Gastroesophageal sphincter (tissue), 4 donors: ENCODE results near the gene GRIFIN. TPM values are rescaled to one million over a fixed set of nuclear protein-coding genes. Genes with fewer than 3 reads are reported as not detected.

Experiments used
- ATAC-seq: fragments of 150-250 bp; one replicate; pipeline ENCODE4 v1.9.1; 2016; ENCODE audit warnings: mild to moderate bottlenecking, moderate library complexity
- H3K27ac ChIP-seq, 4 donors: fragments of 200-600 bp; sonication (generic) in 3 of 4; 1 replicate in 3 of 4; 2 replicates in 1 of 4; pipeline ENCODE4 v1.5.1; 2016 to 2019
- H3K27me3 ChIP-seq: fragments of 200-600 bp; sonication (generic); one replicate; pipeline ENCODE4 v1.5.1; 2019
- H3K36me3 ChIP-seq, 2 donors: fragments of 200-600 bp; sonication (generic); one replicate each; pipeline ENCODE4 v1.5.1; 2019; ENCODE audit warnings: control low read depth in 1 of 2
- H3K4me1 ChIP-seq, 3 donors: fragments of 200-600 bp; sonication (generic); 1 replicate in 2 of 3; 2 replicates in 1 of 3; pipeline ENCODE4 v1.5.1; 2016 to 2019; ENCODE audit warnings: control low read depth in 2 of 3
- H3K4me3 ChIP-seq, 2 donors: fragments of 200-600 bp; sonication (generic); one replicate each; pipeline ENCODE4 v1.5.1; 2019; ENCODE audit warnings: mild to moderate bottlenecking in 1 of 2, moderate library complexity in 1 of 2
- H3K9me3 ChIP-seq, 3 donors: fragments of 200-600 bp; sonication (generic); one replicate each; pipeline ENCODE4 v1.5.1; 2017 to 2019; ENCODE audit warnings: control low read depth in 2 of 3
- CTCF ChIP-seq, 4 experiments: fragments of 200-600 bp in 2 of 4; fragments of 450-650 bp in 2 of 4; sonication (generic) in 1 of 4; IDR thresholded peaks; one replicate each; pipeline ENCODE4 v1.5.1; 2017 to 2019; ENCODE audit warnings: antibody characterized with exemption in 4 of 4, mild to moderate bottlenecking in 2 of 4, moderate library complexity in 2 of 4
- EP300 ChIP-seq: sonication (generic); formaldehyde crosslinking; IDR thresholded peaks from one replicate; pipeline ENCODE4 v1.6.1; 2017; ENCODE audit warnings: antibody characterized with exemption, mild to moderate bottlenecking
- POLR2A ChIP-seq, 2 donors: fragments of 450-650 bp; IDR thresholded peaks; one replicate each; pipeline ENCODE4 v1.6.1; 2017; ENCODE audit warnings: antibody characterized with exemption in 2 of 2, mild to moderate bottlenecking in 2 of 2, moderate library complexity in 1 of 2
- POLR2AphosphoS5 ChIP-seq: sonication (generic); formaldehyde crosslinking; IDR thresholded peaks from one replicate; pipeline ENCODE4 v1.6.1; 2017; ENCODE audit warnings: antibody characterized with exemption
- WGBS, 2 donors: methylation state at CpG; one replicate each; pipeline ENCODE4 v1.1.5; 2018; ENCODE audit warnings: low coverage in 1 of 2; 5-methylcytosine and 5-hydroxymethylcytosine counted together
- total RNA-seq, 4 donors: library from RNA; depleted of rRNA; stranded (reverse); fragments of >200 nt; gene quantifications; one replicate each; pipeline ENCODE4 v1.1.0, GENCODE V29; 2016

Gene GRIFIN
- total RNA-seq, 4 donors from 2014 or later = not detected

DNA sequence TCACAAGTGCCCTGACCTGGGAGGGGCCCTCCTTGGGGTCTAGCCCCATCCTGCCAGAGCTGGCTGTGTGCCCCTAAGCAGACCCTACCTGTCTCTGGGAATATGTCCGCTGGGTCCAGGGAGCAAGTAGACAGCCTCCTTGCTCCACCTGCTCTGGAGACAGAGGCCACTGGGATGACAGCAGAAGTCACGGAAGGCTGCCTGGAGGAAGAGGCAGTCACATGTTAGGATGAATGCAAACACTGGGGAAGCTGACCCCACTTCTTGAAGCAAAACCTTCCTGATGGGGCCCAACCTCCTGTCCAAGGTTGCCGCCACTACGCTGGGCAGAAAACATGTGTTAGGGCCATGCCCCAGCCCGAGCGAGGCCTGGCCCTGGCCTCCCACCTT is 31.7 kb upstream of the GRIFIN start:
- peak overlapping the region in 2 of 4 donors; percentile 43 to 46 for H3K27ac ChIP-seq
- peaks cover under 1% of the 10 kb centered on the region for H3K27me3 ChIP-seq
- peaks cover 0 to 57% (median 23%) of the 10 kb centered on the region in 3 donors for H3K4me1 ChIP-seq
- H3K9me3 ChIP-seq = no peaks in the 10 kb centered on the region
- no peak for ATAC-seq
- 100% methylated on average over 1 to 2 of the region's 6 CpGs for WGBS, 2 donors
- TF ChIP-seq CTCF (IDR thresholded peaks at IDR 0.05) (no peak), POLR2AphosphoS5 (no peak), POLR2A (IDR thresholded peaks at IDR 0.05) (no peak), EP300 (no peak)
- H3K4me3 ChIP-seq = no peak overlapping the region
- H3K36me3 ChIP-seq = no peaks in the 10 kb centered on the region

GRCh38 chr7:2507208-2507916 is 31.2 kb upstream of the GRIFIN start:
- no peaks in the 10 kb centered on the region for H3K36me3 ChIP-seq
- H3K4me3 ChIP-seq = no peak overlapping the region
- no peaks in the 10 kb centered on the region for H3K9me3 ChIP-seq
- no peak for ATAC-seq
- peak overlapping the region in 2 of 4 donors; percentile 43 to 46 for H3K27ac ChIP-seq
- 60 to 95% methylated on average over 3 to 4 of the region's 26 CpGs for WGBS, 2 donors
- TF ChIP-seq POLR2AphosphoS5 (no peak), CTCF (IDR thresholded peaks at IDR 0.05) (no peak), EP300 (no peak), POLR2A (IDR thresholded peaks at IDR 0.05) (no peak)
- H3K27me3 ChIP-seq = peaks cover 6% of the 10 kb centered on the region
- peaks cover 0 to 53% (median 20%) of the 10 kb centered on the region in 3 donors for H3K4me1 ChIP-seq

DNA sequence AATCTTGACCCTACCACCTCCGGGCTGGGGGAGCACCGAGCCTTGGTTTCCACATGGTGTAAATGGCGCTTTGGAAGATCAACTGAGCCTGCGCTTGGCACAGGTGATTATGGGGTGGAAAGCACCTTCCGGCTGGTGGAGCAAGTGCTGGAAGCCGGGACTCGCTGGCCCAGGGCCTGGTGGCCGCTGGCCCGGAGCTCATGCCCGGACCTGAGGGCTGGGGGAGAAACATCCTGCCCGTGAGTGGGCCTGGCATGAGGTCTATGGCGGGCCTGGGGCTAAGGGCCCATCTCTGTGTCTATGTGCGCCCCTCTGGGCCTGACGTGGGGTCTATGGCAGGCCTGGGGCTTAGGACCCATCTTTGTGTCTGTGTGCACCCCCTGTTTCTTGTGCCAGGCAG is 29.2 kb upstream of the GRIFIN start:
- Histone ChIP-seq H3K9me3 (no peaks in the 10 kb centered on the region), H3K27ac (no peak overlapping the region), H3K4me1 (peaks cover 0 to 33% (median 4%) of the 10 kb centered on the region in 3 donors), H3K4me3 (no peak overlapping the region), H3K36me3 (no peaks in the 10 kb centered on the region), H3K27me3 (peaks cover 19% of the 10 kb centered on the region)
- no peak for ATAC-seq
- TF ChIP-seq EP300 (no peak), POLR2A (IDR thresholded peaks at IDR 0.05) (no peak), POLR2AphosphoS5 (no peak), CTCF (IDR thresholded peaks at IDR 0.05) (no peak)
- WGBS, 2 donors = 92% methylated on average over 10 of the region's 14 CpGs; no CpG with 5 or more reads in 1 of the 2 donors

GRCh38 chr7:2504889-2505375 is 28.7 kb upstream of the GRIFIN start:
- WGBS, 2 donors = 71 to 80% methylated on average over 3 to 4 of the region's 19 CpGs
- Histone ChIP-seq H3K4me3 (no peak overlapping the region), H3K36me3 (no peaks in the 10 kb centered on the region), H3K27ac (no peak overlapping the region), H3K9me3 (no peaks in the 10 kb centered on the region), H3K27me3 (peaks cover 24% of the 10 kb centered on the region), H3K4me1 (peaks cover 0 to 30% (median 4%) of the 10 kb centered on the region in 3 donors)
- ATAC-seq = no peak
- TF ChIP-seq CTCF (IDR thresholded peaks at IDR 0.05) = no peak
